Measurements from ENCODE around the gene RMI2.
A peak's percentile ranks its signal among the peaks of the same experiment; 100 is the strongest.

RMI2 gene

DNA sequence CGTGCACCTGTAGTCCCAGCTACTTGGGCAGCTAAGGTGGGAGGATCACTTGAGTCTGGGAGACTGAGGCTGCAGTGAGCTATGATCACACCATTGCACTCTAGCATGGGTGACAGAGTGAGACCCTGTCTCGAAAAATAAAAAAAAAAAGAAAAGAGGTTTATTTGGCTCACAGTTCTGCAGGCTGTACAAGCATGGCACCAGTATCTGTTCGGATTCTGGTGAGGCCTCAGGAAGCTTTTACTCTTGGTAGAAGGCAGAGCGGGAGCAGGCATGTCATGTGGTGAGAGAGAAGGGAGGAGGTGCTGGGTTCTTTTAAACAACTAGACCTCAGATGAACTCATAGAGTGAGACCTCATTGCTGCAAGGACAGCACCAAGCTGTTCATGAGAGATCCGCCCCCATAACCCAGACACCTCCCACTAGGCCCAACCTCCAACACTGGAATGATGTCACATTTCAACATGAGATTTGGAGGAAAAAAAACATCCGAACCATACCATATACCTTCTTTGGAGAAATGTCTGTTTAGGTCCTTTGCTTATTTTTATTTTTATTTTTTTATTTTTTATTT lies 10.3 kb upstream of the RMI2 start:
- TF ChIP-seq ZFHX2 (tag by site-specific recombination; conservative IDR thresholded peaks at IDR 0.05) (peak; percentile 32; the same call in 1 of the 2 replicates), ZNF670 (tag by site-specific recombination; IDR thresholded peaks at IDR 0.05; ENCODE audit: low read depth) (no peak), ZNF426 (tag by site-specific recombination; IDR thresholded peaks at IDR 0.05) (no peak), EGR2 (tag by site-specific recombination; IDR thresholded peaks at IDR 0.05; ENCODE audit: low read depth) (peak; percentile 36; the same call in 1 of the 2 replicates), ZNF664 (tag by site-specific recombination; IDR thresholded peaks at IDR 0.05) (no peak), ZNF10 (tag by site-specific recombination; IDR thresholded peaks at IDR 0.05) (no peak), ZNF596 (tag by site-specific recombination; IDR thresholded peaks at IDR 0.05) (no peak), ZBTB21 (tag by site-specific recombination; IDR thresholded peaks at IDR 0.05) (no peak)
- H3K36me3 ChIP-seq (ENCODE audit: control insufficient read depth in 2 of 2, insufficient read depth in 1 of 2, low read length in 2 of 2) = no peaks in the 10 kb centered on the region
- ChIA-PET POLR2A (no interaction called here), CTCF (no interaction called here)
- H3K4me1 ChIP-seq (ENCODE audit: control insufficient read depth, insufficient read depth, low read length) = no peaks in the 10 kb centered on the region
- no peak overlapping the region for H3K4me3 ChIP-seq (ENCODE audit: low read depth, low read length)
- H3K9me3 ChIP-seq (ENCODE audit: control insufficient read depth, insufficient read depth, low read depth, low read length) = no peaks in the 10 kb centered on the region
- no peak overlapping the region for H3K27ac ChIP-seq (ENCODE audit: extremely low read depth, low read depth, low read length)

DNA sequence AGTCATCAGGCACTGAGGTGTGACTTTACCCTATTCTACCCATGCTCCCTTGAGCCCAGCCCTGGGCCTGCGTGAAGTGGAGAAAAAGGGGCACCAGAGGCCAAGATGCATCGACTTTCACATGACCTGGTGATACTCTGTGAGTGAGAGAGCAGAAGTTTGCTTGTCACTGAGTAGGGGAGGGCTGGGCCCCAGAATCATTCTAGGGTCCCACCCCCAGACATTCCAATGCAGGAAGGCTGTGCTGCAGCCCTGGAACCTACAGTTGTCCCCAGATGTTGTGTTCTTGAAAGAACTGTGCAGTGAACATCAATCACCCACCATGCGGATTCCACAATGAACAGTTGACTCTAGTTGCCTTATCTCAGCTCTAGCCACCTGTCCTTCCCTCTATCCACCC lies 6.2 kb upstream of the RMI2 start:
- ChIA-PET POLR2A (interaction anchor here (1.3 kb wide), 1 partner anchor 83 kb away, joined by 9 read pairs; the partner anchor contains the start of gene SOCS1), CTCF (no interaction called here)
- Histone ChIP-seq H3K4me3 (ENCODE audit: low read depth, low read length) (no peak overlapping the region), H3K9me3 (ENCODE audit: control insufficient read depth, insufficient read depth, low read depth, low read length) (no peaks in the 10 kb centered on the region), H3K27ac (ENCODE audit: extremely low read depth, low read depth, low read length) (no peak overlapping the region), H3K36me3 (ENCODE audit: control insufficient read depth in 2 of 2, insufficient read depth in 1 of 2, low read length in 2 of 2) (peaks cover 0 to 9% of the 10 kb centered on the region in 2 experiments; a peak in 1 of 3 replicates), H3K4me1 (ENCODE audit: control insufficient read depth, insufficient read depth, low read length) (no peaks in the 10 kb centered on the region)
- TF ChIP-seq, protein P1, sequence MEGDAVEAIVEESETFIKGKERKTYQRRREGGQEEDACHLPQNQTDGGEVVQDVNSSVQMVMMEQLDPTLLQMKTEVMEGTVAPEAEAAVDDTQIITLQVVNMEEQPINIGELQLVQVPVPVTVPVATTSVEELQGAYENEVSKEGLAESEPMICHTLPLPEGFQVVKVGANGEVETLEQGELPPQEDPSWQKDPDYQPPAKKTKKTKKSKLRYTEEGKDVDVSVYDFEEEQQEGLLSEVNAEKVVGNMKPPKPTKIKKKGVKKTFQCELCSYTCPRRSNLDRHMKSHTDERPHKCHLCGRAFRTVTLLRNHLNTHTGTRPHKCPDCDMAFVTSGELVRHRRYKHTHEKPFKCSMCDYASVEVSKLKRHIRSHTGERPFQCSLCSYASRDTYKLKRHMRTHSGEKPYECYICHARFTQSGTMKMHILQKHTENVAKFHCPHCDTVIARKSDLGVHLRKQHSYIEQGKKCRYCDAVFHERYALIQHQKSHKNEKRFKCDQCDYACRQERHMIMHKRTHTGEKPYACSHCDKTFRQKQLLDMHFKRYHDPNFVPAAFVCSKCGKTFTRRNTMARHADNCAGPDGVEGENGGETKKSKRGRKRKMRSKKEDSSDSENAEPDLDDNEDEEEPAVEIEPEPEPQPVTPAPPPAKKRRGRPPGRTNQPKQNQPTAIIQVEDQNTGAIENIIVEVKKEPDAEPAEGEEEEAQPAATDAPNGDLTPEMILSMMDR (tag by site-specific recombination; IDR thresholded peaks at IDR 0.05) = no peak
- no peak for TF ChIP-seq FEZF1 (tag by site-specific recombination; IDR thresholded peaks at IDR 0.05)
- TF ChIP-seq, protein P2, sequence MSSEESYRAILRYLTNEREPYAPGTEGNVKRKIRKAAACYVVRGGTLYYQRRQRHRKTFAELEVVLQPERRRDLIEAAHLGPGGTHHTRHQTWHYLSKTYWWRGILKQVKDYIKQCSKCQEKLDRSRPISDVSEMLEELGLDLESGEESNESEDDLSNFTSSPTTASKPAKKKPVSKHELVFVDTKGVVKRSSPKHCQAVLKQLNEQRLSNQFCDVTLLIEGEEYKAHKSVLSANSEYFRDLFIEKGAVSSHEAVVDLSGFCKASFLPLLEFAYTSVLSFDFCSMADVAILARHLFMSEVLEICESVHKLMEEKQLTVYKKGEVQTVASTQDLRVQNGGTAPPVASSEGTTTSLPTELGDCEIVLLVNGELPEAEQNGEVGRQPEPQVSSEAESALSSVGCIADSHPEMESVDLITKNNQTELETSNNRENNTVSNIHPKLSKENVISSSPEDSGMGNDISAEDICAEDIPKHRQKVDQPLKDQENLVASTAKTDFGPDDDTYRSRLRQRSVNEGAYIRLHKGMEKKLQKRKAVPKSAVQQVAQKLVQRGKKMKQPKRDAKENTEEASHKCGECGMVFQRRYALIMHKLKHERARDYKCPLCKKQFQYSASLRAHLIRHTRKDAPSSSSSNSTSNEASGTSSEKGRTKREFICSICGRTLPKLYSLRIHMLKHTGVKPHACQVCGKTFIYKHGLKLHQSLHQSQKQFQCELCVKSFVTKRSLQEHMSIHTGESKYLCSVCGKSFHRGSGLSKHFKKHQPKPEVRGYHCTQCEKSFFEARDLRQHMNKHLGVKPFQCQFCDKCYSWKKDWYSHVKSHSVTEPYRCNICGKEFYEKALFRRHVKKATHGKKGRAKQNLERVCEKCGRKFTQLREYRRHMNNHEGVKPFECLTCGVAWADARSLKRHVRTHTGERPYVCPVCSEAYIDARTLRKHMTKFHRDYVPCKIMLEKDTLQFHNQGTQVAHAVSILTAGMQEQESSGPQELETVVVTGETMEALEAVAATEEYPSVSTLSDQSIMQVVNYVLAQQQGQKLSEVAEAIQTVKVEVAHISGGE (tag by site-specific recombination; conservative IDR thresholded peaks at IDR 0.05; ENCODE audit: low read depth) = no peak

DNA sequence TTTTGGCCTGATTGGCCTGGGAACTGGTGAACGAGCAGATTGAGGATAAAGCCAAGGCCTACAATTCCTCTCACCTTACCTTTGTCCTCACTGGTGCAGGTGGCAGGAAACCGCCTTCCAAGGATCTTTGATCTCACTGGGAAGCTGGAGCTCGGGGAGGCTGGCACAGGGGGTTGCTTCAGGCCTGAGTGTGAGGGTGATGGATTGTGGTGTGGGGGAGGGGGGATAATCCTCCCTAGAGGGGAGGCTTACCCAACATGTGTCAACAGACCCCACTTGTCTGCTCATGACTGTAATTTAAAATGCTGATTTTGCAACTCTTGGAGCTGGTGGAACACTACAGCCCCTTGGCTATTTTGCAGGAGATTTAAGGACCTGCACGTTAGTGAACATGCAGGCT lies 4.5 kb upstream of the RMI2 start:
- CTCF ChIA-PET = interaction anchor here (1.4 to 1.7 kb wide), 2 partner anchors 31 to 84 kb away, joined by 3 to 5 read pairs; partner anchors contain the start of gene SOCS1
- TF ChIP-seq EGR2 (tag by site-specific recombination; IDR thresholded peaks at IDR 0.05; ENCODE audit: low read depth) (no peak), ZNF292 (tag by site-specific recombination; IDR thresholded peaks at IDR 0.05; ENCODE audit: borderline replicate concordance, low read depth) (no peak), ZNF792 (tag by site-specific recombination; IDR thresholded peaks at IDR 0.05) (no peak), ZNF155 (tag by site-specific recombination; IDR thresholded peaks at IDR 0.05) (no peak), SCRT1 (tag by site-specific recombination; IDR thresholded peaks at IDR 0.05; ENCODE audit: borderline replicate concordance) (no peak), ZNF549 (tag by site-specific recombination; IDR thresholded peaks at IDR 0.05) (no peak), ZNF785 (tag by site-specific recombination; IDR thresholded peaks at IDR 0.05) (no peak), ZBTB17 (tag by site-specific recombination; IDR thresholded peaks at IDR 0.05) (no peak), ZNF433 (tag by site-specific recombination; IDR thresholded peaks at IDR 0.05; ENCODE audit: low read depth) (no peak), ZNF624 (tag by site-specific recombination; IDR thresholded peaks at IDR 0.05) (no peak), ZFP41 (tag by site-specific recombination; IDR thresholded peaks at IDR 0.05; ENCODE audit: borderline replicate concordance) (no peak), IKZF3 (tag by site-specific recombination; IDR thresholded peaks at IDR 0.05) (no peak), ZNF843 (tag by site-specific recombination; IDR thresholded peaks at IDR 0.05) (no peak), HOXA7 (CRISPR knock-in tag; IDR thresholded peaks at IDR 0.05; ENCODE audit: borderline replicate concordance) (no peak)
- TF ChIP-seq, protein P3, sequence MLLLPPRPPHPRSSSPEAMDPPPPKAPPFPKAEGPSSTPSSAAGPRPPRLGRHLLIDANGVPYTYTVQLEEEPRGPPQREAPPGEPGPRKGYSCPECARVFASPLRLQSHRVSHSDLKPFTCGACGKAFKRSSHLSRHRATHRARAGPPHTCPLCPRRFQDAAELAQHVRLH (tag by site-specific recombination; IDR thresholded peaks at IDR 0.05) = no peak
- TF ChIP-seq, protein P4, sequence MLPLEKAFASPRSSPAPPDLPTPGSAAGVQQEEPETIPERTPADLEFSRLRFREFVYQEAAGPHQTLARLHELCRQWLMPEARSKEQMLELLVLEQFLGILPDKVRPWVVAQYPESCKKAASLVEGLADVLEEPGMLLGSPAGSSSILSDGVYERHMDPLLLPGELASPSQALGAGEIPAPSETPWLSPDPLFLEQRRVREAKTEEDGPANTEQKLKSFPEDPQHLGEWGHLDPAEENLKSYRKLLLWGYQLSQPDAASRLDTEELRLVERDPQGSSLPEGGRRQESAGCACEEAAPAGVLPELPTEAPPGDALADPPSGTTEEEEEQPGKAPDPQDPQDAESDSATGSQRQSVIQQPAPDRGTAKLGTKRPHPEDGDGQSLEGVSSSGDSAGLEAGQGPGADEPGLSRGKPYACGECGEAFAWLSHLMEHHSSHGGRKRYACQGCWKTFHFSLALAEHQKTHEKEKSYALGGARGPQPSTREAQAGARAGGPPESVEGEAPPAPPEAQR (tag by site-specific recombination; IDR thresholded peaks at IDR 0.05) = no peak

More for the DNA sequence above, 4.5 kb upstream of the RMI2 start:
- POLR2A ChIA-PET = no interaction called here
- Histone ChIP-seq H3K27ac (ENCODE audit: extremely low read depth, low read depth, low read length) (no peak overlapping the region), H3K9me3 (ENCODE audit: control insufficient read depth, insufficient read depth, low read depth, low read length) (no peaks in the 10 kb centered on the region), H3K4me3 (ENCODE audit: low read depth, low read length) (no peak overlapping the region), H3K36me3 (ENCODE audit: control insufficient read depth in 2 of 2, insufficient read depth in 1 of 2, low read length in 2 of 2) (peaks cover 0 to 9% of the 10 kb centered on the region in 2 experiments; a peak in 1 of 3 replicates), H3K4me1 (ENCODE audit: control insufficient read depth, insufficient read depth, low read length) (no peaks in the 10 kb centered on the region)
